ENCODE measurements around the gene GABBR1.

The GABBR1 gene

GRCh38 chr6:29561606-29562181 is 71.3 kb downstream of the GABBR1 start:
- no peak for DNase-seq

GRCh38 chr6:29561091-29561490 is 71.9 kb downstream of the GABBR1 start:
- no peak for DNase-seq

- DNase-seq, result no peak
Measured at GRCh38 chr6:29559524-29560287, 73.3 kb downstream of the GABBR1 start, which contains the start of gene UBD. TSS of gene UBD (minus strand) at chr6:29559732. CDS start at chr6:29559701, 31 bp downstream.

- no peak for DNase-seq
Measured at GRCh38 chr6:29558439-29559079, 74.4 kb downstream of the GABBR1 start.

- no peak for DNase-seq
Measured at GRCh38 chr6:29557320-29557719, 75.7 kb downstream of the GABBR1 start.

GRCh38 chr6:29554764-29555163 is 78.2 kb downstream of the GABBR1 start:
- no peak for DNase-seq

GRCh38 chr6:29553268-29554057 is 79.5 kb downstream of the GABBR1 start:
- DNase-seq, result peak; percentile 12

- peak; percentile 83 for DNase-seq
Measured at GRCh38 chr6:29552512-29553051, 80.4 kb downstream of the GABBR1 start.

- DNase-seq, result no peak
Measured at GRCh38 chr6:29547573-29547972, 85.4 kb downstream of the GABBR1 start.

- DNase-seq, result no peak
Measured at GRCh38 chr6:29537714-29538403, 95.1 kb downstream of the GABBR1 start.

- no peak for DNase-seq
Measured at GRCh38 chr6:29532320-29532951, 100.5 kb downstream of the GABBR1 start.

GRCh38 chr6:29531668-29532067 is 101.3 kb downstream of the GABBR1 start:
- no peak for DNase-seq

GRCh38 chr6:29530671-29531310 is 102.2 kb downstream of the GABBR1 start:
- DNase-seq, result no peak

GRCh38 chr6:29529956-29530355 is 103.0 kb downstream of the GABBR1 start:
- DNase-seq, result no peak

GRCh38 chr6:29528988-29529560 is 103.9 kb downstream of the GABBR1 start:
- no peak for DNase-seq

GRCh38 chr6:29528300-29528931 is 104.6 kb downstream of the GABBR1 start:
- no peak for DNase-seq

- DNase-seq, result no peak
Measured at GRCh38 chr6:29527564-29527963, 105.4 kb downstream of the GABBR1 start.

GRCh38 chr6:29527126-29527525 is 105.9 kb downstream of the GABBR1 start:
- DNase-seq, result no peak

- DNase-seq, result no peak
Measured at GRCh38 chr6:29525311-29525639, 107.7 kb downstream of the GABBR1 start.
